ENCODE data around the gene ACAP2.

GRCh38 chr3:195238081-195238571, 204.7 kb downstream of the ACAP2 start:
- TF ChIP-seq CTCF (conservative IDR thresholded peaks at IDR 0.05) = no peak
- TF ChIP-seq ZFX (IDR thresholded peaks at IDR 0.05) = no peak
